Measurements from ENCODE around the gene AKAP8L.

- TF ChIP-seq CTCF (IDR thresholded peaks at IDR 0.05) (no peak), POLR2A (IDR thresholded peaks at IDR 0.05) (no peak)
These were observed 37.7 kb upstream of the AKAP8L start for GRCh38 chr19:15456441-15456840.
